HG03025 (cell line): ENCODE data around the gene LRCH1.

Source experiments
- ATAC-seq: cut with Tn5 transposase; IDR thresholded peaks from one replicate; pipeline ENCODE4 v1.9.1; 2021; ENCODE audit warnings: mild to moderate bottlenecking, moderate library complexity; ENCODE audit not compliant: unreplicated experiment, low FRiP score

LRCH1 gene

DNA sequence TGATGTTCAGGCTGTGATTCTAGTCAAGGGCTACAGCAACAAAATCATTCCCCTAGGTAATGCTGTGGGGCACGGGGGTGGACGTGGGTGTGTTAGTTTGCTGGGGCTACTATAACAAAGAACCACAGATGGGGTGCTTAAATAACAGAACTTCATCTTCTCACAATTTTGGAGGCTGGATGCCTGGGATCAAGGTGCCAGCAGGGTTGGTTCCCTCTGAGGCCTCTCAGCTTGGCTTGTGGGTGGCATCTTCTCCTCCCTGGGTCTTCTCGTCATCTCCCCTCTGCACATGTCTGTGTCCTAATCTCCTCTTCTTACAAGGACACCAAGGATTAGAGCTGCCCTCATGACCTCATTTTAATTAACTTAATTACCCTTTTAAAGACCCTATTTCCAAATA lies 129.0 kb downstream of the LRCH1 start:
- no peak for ATAC-seq

- no peak for ATAC-seq
Observed at GRCh38 chr13:46682707-46683106, 129.7 kb downstream of the LRCH1 start.

DNA sequence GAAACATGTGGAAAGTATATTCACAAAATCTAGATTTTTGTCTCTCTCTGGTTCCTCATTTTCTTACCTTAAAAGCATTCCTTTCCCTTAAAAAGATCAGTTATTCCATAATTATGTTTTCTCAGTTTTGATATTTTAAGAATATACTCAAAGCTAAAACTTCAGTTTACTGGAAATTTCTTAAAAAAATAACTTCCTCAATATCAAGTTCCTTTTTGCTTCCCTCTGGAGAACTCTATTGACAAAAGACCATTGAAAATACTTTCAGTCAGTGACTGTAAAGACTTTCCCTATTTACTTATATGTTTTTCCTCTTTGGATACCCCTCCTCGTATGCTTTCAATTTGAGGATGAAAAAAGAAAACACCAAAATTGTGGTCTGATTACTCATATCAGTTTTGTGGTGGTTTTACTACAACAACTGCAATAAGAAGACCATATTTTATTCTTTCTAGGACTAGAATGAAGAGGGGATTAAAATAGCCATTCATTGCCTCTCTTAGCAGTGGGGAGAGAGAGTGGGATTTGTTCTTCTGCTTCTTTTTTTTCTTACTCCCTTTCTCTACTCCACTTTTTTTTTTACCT lies 130.8 kb downstream of the LRCH1 start:
- ATAC-seq: no peak

GRCh38 chr13:46684287-46685001 lies 131.5 kb downstream of the LRCH1 start:
- no peak for ATAC-seq

GRCh38 chr13:46685006-46685730 lies 132.2 kb downstream of the LRCH1 start:
- ATAC-seq: no peak

DNA sequence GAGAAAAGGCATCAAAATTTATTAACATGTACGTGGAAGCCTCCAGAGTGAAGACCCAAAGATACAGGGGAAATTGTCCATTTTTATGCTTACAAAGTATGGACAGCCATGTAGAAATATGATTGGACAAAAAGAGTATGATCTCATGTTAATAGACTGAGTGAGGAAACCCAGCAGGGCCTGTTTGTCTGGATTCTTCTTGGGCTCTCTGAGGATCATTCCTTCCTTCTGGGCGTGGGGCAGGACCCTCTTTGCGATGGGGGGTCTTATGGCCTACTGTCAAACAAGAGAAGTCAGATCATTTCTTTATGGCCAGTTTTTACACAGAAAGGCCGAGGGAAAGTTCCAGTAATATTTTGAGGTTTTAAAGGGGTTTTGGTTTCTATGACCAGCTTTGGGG lies 133.2 kb downstream of the LRCH1 start:
- ATAC-seq: no peak

DNA sequence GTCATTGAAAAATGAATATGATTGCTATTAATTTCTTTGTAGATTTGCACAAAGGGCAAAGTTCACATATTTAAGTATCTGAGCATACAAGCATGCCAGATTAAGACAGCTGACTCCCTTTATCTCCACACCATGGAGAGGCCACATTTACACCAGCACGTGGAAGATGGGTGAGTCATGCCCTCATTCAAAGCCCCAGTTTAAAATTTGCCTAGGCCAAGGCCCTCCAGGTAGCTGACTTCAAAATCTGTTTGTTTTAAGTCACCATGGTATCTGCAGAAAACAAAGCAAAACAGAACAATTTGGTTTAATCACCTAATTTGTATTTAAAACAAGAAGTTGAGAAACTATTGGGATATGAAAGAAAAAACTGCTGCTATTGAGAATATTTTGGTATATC lies 134.8 kb downstream of the LRCH1 start:
- ATAC-seq: no peak

DNA sequence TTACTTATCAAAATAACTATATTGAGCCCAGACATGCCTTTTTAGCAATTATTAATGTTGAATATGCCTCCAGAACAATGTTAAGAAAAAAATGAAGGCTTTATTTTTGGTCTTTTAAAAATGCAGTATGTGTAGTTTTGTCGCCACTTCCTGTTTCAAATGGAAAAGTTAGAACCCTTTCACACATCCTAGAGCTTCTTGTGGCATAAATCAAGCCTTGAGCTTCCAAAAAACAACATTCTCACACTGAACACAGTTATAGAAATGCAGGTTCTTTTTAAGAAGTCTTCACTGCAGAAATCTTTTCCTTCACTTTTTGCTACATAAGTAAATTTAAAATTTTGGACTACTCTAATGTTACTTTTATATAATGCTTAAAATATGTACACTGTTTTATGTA lies 135.3 kb downstream of the LRCH1 start:
- ATAC-seq: no peak

DNA sequence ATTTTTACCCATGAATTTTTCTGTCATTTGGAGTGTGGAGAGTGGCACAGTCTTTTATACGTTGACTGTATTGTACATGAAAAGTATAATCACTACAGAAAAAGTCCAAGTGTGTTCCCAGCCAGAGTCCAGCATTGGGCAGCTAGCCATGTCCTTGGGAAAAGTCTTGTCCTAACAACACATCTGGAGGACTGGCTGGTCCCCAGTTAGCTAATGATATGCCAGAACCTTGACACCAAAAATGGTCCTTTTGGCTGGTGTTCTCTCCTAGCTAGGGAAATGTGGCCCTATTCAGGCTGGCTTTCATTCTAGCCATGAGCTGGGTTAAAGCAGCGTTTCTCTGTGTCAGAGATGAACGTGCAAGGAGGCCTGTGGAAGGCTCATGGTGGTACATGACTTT lies 145.0 kb downstream of the LRCH1 start:
- no peak for ATAC-seq

GRCh38 chr13:46698910-46699460 lies 146.0 kb downstream of the LRCH1 start:
- no peak for ATAC-seq

- ATAC-seq: no peak
Observed at GRCh38 chr13:46712524-46712923, 159.6 kb downstream of the LRCH1 start.

DNA sequence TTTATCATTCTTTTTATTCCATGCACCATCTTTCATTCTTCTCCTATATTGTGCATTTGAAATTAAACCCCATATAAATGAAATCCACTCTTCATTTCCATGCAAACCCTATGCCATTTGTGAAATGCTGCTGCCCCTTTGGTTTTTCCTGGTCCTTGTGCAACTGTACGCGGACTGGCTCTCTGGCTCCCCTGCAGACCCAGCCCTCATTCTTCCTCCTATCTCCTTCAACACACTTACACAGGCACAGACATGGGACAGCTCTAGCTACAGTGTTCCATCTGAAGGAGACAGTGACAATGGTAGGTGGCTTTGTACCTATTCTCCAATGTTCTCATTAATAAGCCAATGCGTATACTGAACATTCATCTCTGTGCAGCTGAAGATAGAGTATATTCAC lies 162.4 kb downstream of the LRCH1 start:
- no peak for ATAC-seq

DNA sequence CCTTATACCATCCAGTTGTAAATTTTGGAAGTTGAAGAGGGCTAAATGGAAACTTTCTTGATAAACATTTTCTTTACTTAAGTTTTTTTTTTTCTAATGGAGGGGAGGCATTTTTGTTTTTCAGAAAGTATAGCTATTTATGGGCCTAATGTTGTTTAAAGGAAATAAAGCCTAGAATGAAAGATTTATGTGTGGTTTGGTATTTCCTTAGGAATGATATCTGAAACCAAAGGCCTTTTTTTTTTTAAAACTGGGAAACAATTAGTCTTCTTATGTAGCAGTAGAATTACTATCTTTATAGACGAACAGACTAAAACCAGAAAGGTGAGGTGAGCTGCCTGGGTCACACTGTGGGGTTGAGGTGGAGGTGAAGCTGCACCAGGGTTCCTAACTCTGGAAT lies 163.9 kb downstream of the LRCH1 start:
- no peak for ATAC-seq

- ATAC-seq: no peak
Observed at GRCh38 chr13:46717275-46717674, 164.3 kb downstream of the LRCH1 start.

GRCh38 chr13:46717856-46718255 lies 164.9 kb downstream of the LRCH1 start:
- no peak for ATAC-seq

GRCh38 chr13:46720189-46720588 lies 167.2 kb downstream of the LRCH1 start:
- peak; percentile 72 for ATAC-seq

DNA sequence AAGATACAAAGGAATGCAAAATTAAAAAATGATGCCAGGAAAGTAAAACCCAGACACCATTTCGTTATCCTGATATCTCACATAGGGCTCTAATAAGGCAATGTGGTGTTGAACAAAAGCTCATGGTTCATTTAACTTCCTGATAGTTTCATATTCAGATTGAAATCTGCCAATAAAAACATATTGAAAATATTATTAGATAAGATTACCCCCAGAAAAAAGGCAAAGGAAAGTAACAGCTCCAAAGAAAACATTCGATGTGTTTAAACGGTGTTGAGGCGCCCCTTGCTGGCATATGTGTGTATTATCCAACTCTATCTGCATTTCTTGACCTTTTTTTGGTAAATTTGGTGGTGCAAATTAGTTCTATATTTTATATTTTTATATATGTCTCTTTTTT lies 168.1 kb downstream of the LRCH1 start:
- no peak for ATAC-seq

- ATAC-seq: no peak
Observed at GRCh38 chr13:46726347-46726746, 173.4 kb downstream of the LRCH1 start.

- no peak for ATAC-seq
Observed at GRCh38 chr13:46728777-46729176, 175.8 kb downstream of the LRCH1 start.

DNA sequence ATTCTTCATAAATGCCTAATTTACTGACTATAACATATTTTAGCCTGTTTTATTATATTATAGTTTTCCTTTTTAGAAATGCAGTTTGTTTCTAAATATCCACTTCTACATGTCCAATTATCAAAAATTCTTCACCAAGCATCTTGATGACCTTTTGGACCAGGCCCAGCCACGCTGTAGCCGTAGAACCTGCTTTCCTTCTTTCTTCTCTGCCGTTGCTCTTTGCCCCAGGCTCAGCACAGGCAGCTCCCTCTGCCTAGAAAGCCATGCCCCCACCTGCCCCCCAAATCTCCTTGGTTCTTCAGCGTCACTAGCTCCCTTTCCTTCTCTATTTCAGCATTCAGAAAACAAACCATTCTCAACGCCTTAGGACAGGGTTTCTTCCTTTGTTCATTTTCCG lies 178.6 kb downstream of the LRCH1 start:
- no peak for ATAC-seq

DNA sequence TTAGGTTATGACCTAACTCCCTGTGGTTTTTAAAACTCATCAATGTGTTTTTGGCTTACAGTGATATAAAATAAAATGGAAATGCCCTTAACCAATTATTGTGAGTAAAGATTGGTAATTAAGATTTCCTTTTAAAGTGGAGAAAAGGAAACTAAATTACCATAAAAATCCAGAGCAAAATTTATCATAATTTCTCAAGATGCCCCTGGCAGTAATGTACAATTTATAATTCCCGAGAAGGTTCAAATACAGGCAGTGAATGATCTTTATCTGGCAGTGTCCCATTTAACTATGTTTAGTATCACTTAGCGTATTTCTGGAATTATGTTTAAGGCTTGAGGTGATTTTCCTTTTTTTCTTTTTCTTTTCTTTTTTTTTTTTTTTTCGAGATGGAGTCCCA lies 182.5 kb downstream of the LRCH1 start:
- ATAC-seq: no peak
